ENCODE results near the gene NFIB. TPM values are rescaled to one million over a fixed set of nuclear protein-coding genes. Genes with fewer than 3 reads are reported as not detected.

NFIB gene
- total RNA-seq, 4 donors from 2014 or later = 61.0 to 68.3 (median 65.4) TPM

GRCh38 chr9:14321517-14322130, 7.7 kb upstream of the NFIB start:
- WGBS, 2 donors (ENCODE audit: low coverage in 1 of 2) = 1 to 2% methylated on average over 9 of the region's 9 CpGs
- Histone ChIP-seq H3K27me3 (no peaks in the 10 kb centered on the region), H3K36me3 (no peaks in the 10 kb centered on the region), H3K4me1 (peaks cover 10 to 77% (median 17%) of the 10 kb centered on the region in 3 donors), H3K4me3 (peak overlapping the region; percentile 56 to 80), H3K27ac (peak overlapping the region; percentile 37 to 100 (median 94)), H3K9me3 (no peaks in the 10 kb centered on the region)
- TF ChIP-seq POLR2AphosphoS5 (IDR thresholded peaks at IDR 0.05) (peak; percentile 26), EP300 (IDR thresholded peaks at IDR 0.05) (no peak)
- no peak for ATAC-seq

DNA sequence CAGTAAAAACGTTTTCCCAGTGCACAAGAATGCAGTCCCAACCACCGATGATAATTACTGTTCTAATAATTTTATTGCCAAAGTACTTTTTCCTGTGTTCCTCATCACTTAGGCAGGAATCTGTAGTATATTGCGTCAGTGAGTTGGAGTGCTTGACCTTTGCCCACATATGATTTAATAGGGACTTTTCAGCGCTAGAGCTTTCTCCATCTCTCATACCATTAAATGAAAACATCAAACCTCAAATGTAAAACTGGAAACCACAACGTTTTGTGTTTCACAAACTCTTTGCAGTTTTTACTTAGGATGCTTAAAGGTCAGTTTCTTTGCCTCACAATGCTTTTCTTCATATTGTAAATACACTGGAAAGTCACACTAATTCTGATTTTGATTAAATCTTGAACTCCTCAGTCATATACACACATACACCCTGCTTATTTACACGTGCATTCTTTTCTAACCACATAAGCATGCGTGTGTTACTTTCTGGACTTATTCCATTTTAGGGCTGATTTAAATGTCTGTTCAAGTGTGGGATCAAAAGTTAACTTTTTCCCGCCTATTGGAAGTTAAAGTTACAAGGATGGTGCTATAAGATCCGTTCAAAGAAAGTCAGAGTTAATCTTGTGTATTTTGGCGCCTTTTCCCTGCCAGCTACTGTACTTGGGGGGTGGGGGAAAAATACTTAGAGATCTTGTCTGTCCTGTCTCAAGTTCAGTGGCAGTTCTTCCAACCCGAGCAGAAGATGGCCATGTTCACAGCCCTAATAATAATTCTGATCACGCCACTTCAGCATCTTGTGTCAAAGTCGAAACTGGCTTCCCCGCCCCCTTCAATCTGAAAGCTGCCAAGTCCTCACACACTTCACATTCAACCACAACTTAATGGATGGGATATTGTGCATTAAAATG, 6.6 kb upstream of the NFIB start:
- TF ChIP-seq POLR2AphosphoS5 (IDR thresholded peaks at IDR 0.05) (peak; percentile 66), POLR2A (IDR thresholded peaks at IDR 0.05) (no peak), EP300 (IDR thresholded peaks at IDR 0.05) (no peak)
- TF ChIP-seq, protein P1, sequence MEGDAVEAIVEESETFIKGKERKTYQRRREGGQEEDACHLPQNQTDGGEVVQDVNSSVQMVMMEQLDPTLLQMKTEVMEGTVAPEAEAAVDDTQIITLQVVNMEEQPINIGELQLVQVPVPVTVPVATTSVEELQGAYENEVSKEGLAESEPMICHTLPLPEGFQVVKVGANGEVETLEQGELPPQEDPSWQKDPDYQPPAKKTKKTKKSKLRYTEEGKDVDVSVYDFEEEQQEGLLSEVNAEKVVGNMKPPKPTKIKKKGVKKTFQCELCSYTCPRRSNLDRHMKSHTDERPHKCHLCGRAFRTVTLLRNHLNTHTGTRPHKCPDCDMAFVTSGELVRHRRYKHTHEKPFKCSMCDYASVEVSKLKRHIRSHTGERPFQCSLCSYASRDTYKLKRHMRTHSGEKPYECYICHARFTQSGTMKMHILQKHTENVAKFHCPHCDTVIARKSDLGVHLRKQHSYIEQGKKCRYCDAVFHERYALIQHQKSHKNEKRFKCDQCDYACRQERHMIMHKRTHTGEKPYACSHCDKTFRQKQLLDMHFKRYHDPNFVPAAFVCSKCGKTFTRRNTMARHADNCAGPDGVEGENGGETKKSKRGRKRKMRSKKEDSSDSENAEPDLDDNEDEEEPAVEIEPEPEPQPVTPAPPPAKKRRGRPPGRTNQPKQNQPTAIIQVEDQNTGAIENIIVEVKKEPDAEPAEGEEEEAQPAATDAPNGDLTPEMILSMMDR (IDR thresholded peaks at IDR 0.05) = no peak
- Histone ChIP-seq H3K9me3 (no peaks in the 10 kb centered on the region), H3K4me1 (peaks cover 10 to 81% (median 22%) of the 10 kb centered on the region in 3 donors), H3K27ac (peak overlapping the region; percentile 37 to 100 (median 94)), H3K36me3 (no peaks in the 10 kb centered on the region), H3K4me3 (peak overlapping the region; percentile 56 to 80), H3K27me3 (no peaks in the 10 kb centered on the region)
- ATAC-seq = no peak
- WGBS, 2 donors (ENCODE audit: low coverage in 1 of 2) = 7 to 33% methylated on average over 13 to 14 of the region's 14 CpGs

DNA sequence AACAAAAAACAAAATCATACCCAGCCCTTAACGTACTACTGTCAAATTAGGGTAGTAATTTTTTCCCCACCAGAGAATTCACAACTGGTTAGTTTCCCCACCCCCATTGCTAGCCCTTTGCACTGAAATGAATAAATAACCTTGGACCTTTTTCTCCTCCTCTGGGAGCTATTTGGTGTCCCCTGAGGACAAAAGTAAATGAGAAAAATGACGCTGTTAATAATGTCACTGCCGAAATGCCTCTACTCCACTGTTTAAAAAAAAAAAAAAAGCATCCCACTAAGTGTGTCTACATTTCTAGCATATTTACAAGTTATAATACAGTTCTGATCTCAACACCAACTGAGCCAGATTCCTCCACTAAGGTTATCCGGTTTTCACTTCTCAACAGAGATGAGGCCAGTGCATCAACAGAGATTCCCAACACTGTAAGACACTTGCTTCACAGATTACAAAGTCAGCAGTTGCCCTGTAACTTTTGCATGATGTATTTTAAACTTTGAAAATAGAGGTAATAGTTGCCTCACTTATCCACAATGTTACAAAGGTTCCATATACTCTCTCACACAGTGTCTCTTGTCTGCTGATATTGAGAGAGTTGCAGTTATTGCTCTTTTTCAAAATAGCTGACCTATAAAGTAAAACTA, 5.1 kb upstream of the NFIB start:
- Histone ChIP-seq H3K4me1 (peaks cover 10 to 75% (median 22%) of the 10 kb centered on the region in 3 donors), H3K9me3 (no peaks in the 10 kb centered on the region), H3K27me3 (no peaks in the 10 kb centered on the region), H3K36me3 (no peaks in the 10 kb centered on the region), H3K4me3 (peak overlapping the region in 1 of 2 donors; percentile 0), H3K27ac (peak overlapping the region; percentile 37 to 100 (median 94))
- no peak for ATAC-seq
- 18 to 34% methylated on average over 4 of the region's 4 CpGs for WGBS, 2 donors (ENCODE audit: low coverage in 1 of 2)
- TF ChIP-seq POLR2AphosphoS5 (IDR thresholded peaks at IDR 0.05) (no peak), EP300 (IDR thresholded peaks at IDR 0.05) (no peak), POLR2A (IDR thresholded peaks at IDR 0.05) (no peak)
- TF ChIP-seq, protein P1 (IDR thresholded peaks at IDR 0.05) = no peak

DNA sequence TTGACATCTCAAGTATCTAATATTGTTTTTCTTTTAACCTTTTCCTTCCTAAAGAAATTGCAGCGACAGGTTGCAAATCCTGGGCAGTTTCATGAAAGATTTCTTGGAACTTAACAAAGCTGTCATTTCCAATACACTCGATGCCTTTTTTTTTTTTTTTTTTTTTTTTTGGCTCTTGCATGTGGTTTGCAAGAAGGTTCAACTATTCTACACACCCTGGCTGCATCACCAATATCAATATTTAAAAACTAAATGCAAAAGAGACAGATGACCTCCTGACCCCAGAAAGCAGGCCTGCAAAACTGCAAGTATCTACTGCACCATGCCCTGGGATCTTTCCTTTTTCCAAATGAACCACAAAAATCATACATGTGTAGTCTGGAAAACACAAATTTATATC, 4.4 kb upstream of the NFIB start:
- Histone ChIP-seq H3K4me1 (peaks cover 10 to 68% (median 22%) of the 10 kb centered on the region in 3 donors), H3K27ac (peak overlapping the region; percentile 52 to 100 (median 99))
- 8 to 29% methylated on average over 2 of the region's 2 CpGs for WGBS, 2 donors (ENCODE audit: low coverage in 1 of 2)

DNA sequence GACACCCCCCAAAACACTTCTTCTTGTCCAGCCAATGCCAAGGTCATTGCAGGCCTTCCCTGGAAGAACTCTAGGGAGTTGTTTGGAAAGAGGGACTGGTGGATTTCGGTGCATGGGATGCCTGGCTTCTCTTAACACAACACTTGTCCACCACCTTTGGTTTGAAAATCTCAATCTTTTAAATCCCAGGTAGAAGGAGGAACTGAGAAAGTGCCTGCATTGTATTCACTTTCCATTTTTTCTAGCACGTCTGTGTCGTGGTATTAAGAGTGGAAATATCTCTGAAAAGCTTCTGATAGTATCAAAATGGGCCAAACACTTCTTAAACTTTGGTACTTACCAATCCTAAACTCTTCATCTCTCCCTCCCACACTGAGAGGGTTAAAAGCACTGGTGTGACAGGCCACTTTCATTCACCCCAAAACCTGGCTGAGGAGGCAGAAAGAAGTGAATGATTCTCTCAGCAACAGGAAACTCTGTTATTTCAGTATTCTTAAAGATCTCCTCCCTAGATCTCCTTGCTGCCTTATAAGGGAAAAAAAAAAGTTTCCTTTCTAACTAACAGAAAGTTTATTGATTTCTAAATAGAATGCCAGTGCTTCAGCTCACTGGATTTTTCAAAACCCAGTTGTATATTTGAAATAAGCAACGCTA, 3.9 kb upstream of the NFIB start:
- H3K36me3 ChIP-seq = no peaks in the 10 kb centered on the region
- peak overlapping the region; percentile 52 to 100 (median 99) for H3K27ac ChIP-seq
- no peaks in the 10 kb centered on the region for H3K9me3 ChIP-seq
- TF ChIP-seq EP300 (IDR thresholded peaks at IDR 0.05) = no peak
- TF ChIP-seq, protein P1 (IDR thresholded peaks at IDR 0.05) = no peak
- TF ChIP-seq POLR2A (IDR thresholded peaks at IDR 0.05) = no peak
- TF ChIP-seq POLR2AphosphoS5 (IDR thresholded peaks at IDR 0.05) = no peak
- no peak for ATAC-seq
- H3K4me1 ChIP-seq = peaks cover 10 to 63% (median 22%) of the 10 kb centered on the region in 3 donors
- peak overlapping the region; percentile 66 to 95 for H3K4me3 ChIP-seq
- 25 to 45% methylated on average over 2 to 3 of the region's 4 CpGs for WGBS, 2 donors (ENCODE audit: low coverage in 1 of 2)
- no peaks in the 10 kb centered on the region for H3K27me3 ChIP-seq

More for the DNA sequence above, 4.4 kb upstream of the NFIB start:
- no peak for TF ChIP-seq EP300 (IDR thresholded peaks at IDR 0.05)
- H3K36me3 ChIP-seq = no peaks in the 10 kb centered on the region
- peak overlapping the region in 1 of 2 donors; percentile 95 for H3K4me3 ChIP-seq
- H3K27me3 ChIP-seq = no peaks in the 10 kb centered on the region
- H3K9me3 ChIP-seq = no peaks in the 10 kb centered on the region
- no peak for ATAC-seq

All from gastroesophageal sphincter (tissue), 4 donors.